Left renal cortex interstitium (tissue), 4 donors: Measurements from ENCODE around the gene ORC3. TPM values are rescaled to one million over a fixed set of nuclear protein-coding genes. Genes with fewer than 3 reads are reported as not detected.
"Not testable (repeated sequence)": the region's sequence is repeated elsewhere in the genome, so short reads cannot be mapped to it uniquely, and the experiment has no call there.

Experiments
- DNase-seq, 4 donors: peaks; one replicate each; pipeline ENCODE4 v3.0.0-alpha.2; 2013; ENCODE audit warnings: low read depth in 4 of 4, low spot score in 2 of 4, missing footprints in 1 of 4
- polyA plus RNA-seq, 4 donors: library from polyadenylated mRNA; unstranded; fragments of 120-200 nt; gene quantifications; one replicate each; pipeline ENCODE4 v1.2.1, GENCODE V29; 2013; ENCODE audit not compliant: insufficient read length in 4 of 4

ORC3 gene
- polyA plus RNA-seq, 4 donors = 35.9 to 44.2 (median 38.6) TPM

GRCh38 chr6:87690441-87690840 lies 100.5 kb downstream of the ORC3 start:
- no peak for DNase-seq

GRCh38 chr6:87692086-87692485 lies 102.2 kb downstream of the ORC3 start:
- DNase-seq = no peak

- DNase-seq = not testable (repeated sequence)
Observed at GRCh38 chr6:87696817-87697216, 106.9 kb downstream of the ORC3 start.

- DNase-seq = peak in 3 of 4 donors; percentile 59 to 77 (median 73)
Observed at GRCh38 chr6:87697581-87698546, 107.9 kb downstream of the ORC3 start.

GRCh38 chr6:87698547-87699006 lies 108.6 kb downstream of the ORC3 start:
- DNase-seq = no peak

- DNase-seq = no peak
Observed at GRCh38 chr6:87699576-87699975, 109.6 kb downstream of the ORC3 start.

GRCh38 chr6:87700397-87701343 lies 110.7 kb downstream of the ORC3 start:
- peak in 2 of 4 donors; percentile 43 to 61 for DNase-seq

- no peak for DNase-seq
Observed at GRCh38 chr6:87701344-87701675, 111.4 kb downstream of the ORC3 start.

GRCh38 chr6:87701676-87702588 lies 112.0 kb downstream of the ORC3 start, which contains the start of gene AKIRIN2:
AKIRIN2 (minus strand) TSS chr6:87702233; CDS start chr6:87701684, 549 bp downstream.
- DNase-seq = peak; percentile 93 to 97 (median 96)

- DNase-seq = peak in 1 of 4 donors; percentile 27
Observed at GRCh38 chr6:87702589-87702945, 112.6 kb downstream of the ORC3 start.

GRCh38 chr6:87703039-87703438 lies 113.1 kb downstream of the ORC3 start:
- DNase-seq = not testable (repeated sequence)

- no peak for DNase-seq
Observed at GRCh38 chr6:87705070-87705691, 115.2 kb downstream of the ORC3 start.

GRCh38 chr6:87706187-87706966 lies 116.4 kb downstream of the ORC3 start:
- no peak for DNase-seq

GRCh38 chr6:87708581-87709427 lies 118.9 kb downstream of the ORC3 start:
- DNase-seq = not testable (repeated sequence)

GRCh38 chr6:87710090-87710489 lies 120.2 kb downstream of the ORC3 start:
- no peak for DNase-seq

GRCh38 chr6:87712713-87713112 lies 122.8 kb downstream of the ORC3 start:
- not testable (repeated sequence) for DNase-seq

GRCh38 chr6:87714093-87714842 lies 124.3 kb downstream of the ORC3 start:
- DNase-seq = no peak
